Activated CD4-positive, alpha-beta T cell treated with anti-CD3 and anti-CD28 coated beads, Interleukin-10, Interleukin-2, amounts not matched to agents 100 ng/mL and 50 ng/mL, durations not matched to agents 16 hours and 8 hours (primary cell): ENCODE results near the gene DPYSL3.
"Not testable (repeated sequence)": the region's sequence is repeated elsewhere in the genome, so short reads cannot be mapped to it uniquely, and the experiment has no call there.

Experiments used
- DNase-seq: peaks from one replicate; pipeline ENCODE4 v3.0.0-alpha.2; 2020

The DPYSL3 gene

GRCh38 chr5:147509710-147510651 lies at the start of gene DPYSL3:
DPYSL3 (minus strand) TSS chr5:147510068; CDS start chr5:147509858, 210 bp downstream.
- DNase-seq: peak; percentile 16

GRCh38 chr5:147558826-147559225 lies 49.0 kb upstream of the DPYSL3 start:
- DNase-seq: peak; percentile 1

GRCh38 chr5:147557876-147558745 lies 48.2 kb upstream of the DPYSL3 start:
- DNase-seq: no peak

GRCh38 chr5:147555176-147555575 lies 45.3 kb upstream of the DPYSL3 start:
- DNase-seq: no peak

DNA sequence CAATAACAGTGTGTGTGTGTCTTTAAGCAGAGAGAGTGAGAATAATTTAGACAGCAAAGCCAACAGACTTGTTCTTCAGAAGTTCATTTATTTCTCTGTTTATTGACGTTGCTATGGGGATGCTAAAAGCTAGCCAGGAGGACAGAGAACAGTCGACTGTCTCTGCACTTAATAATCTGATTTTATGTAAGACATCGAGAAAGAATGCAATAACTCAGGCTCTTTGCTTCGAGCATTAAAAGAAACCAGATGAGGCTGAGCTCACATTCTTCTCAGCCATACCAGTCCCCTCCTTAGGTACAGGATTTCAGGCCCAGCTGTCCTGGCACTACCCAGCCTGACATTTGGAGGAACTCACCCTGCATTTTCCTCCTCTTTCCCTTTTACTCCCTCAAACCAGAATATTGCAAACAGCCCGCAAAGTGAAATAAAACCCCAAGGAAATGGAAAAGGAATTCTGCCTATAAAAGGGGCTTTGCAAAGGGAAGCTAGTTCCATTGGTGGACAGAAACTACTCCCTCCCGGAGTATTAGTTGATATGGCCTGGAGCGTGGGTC lies 44.5 kb upstream of the DPYSL3 start:
- no peak for DNase-seq

GRCh38 chr5:147553817-147554216 lies 43.9 kb upstream of the DPYSL3 start:
- DNase-seq: not testable (repeated sequence)

DNA sequence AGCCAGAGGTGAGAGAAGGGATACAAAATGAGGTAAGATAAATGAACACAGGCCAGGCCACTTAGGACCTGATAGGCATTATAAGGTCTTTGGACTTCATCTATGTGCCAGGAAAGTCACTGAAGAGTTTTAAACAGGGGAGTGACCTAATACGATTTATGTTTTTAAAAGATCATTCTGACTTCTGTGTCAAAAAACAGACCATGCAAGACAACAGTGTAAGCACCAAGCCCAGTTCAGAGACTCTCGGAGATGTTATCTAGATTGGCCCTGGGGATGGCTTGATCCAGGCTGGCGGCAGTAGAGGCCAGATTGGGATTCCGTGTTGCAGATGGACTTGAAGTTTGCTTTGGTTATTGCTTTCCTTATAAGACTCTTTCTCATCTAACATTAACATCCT lies 43.0 kb upstream of the DPYSL3 start:
- no peak for DNase-seq

- no peak for DNase-seq
Measured at GRCh38 chr5:147551677-147552076, 41.8 kb upstream of the DPYSL3 start.

GRCh38 chr5:147547730-147548129 lies 37.9 kb upstream of the DPYSL3 start:
- DNase-seq: no peak

DNA sequence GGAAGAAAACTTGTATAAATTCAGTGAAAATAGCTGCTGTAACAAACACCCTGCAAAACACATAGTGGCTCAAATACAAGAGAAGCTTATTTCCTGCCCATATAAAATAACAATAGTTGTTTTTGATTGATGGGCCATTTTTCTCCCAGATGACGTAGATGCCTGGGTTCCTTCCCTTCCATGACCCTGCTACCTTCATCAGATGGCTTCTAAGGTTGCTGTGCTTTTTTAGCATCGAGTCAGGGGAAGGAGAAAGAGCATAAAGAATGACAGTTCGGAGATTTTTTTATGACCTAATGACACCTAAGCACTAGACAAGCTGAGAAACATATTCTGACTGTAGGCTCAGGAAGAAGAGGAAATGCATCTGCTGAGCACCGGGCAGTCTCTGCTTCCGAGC lies 34.7 kb upstream of the DPYSL3 start:
- DNase-seq: no peak

GRCh38 chr5:147539053-147539452 lies 29.2 kb upstream of the DPYSL3 start:
- no peak for DNase-seq

DNA sequence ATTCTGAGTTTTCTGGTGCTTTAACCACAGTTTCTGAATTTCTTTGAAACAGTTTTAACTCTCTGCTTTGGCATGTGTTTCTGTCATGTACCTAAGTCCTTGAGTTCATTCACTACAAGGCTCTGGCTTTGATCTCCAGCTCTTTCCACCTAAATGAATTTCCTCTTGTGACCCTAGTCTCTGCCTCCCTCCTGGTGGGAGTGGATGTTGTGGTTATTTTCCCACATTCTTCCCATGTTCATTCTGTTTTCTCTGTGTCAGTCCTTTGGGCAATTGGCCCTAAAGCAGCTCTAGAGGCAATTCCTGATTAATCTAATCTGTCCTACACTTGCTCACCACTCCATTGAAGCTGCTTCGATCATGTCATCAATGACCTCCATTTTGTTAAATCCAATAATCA lies 28.4 kb upstream of the DPYSL3 start:
- no peak for DNase-seq

DNA sequence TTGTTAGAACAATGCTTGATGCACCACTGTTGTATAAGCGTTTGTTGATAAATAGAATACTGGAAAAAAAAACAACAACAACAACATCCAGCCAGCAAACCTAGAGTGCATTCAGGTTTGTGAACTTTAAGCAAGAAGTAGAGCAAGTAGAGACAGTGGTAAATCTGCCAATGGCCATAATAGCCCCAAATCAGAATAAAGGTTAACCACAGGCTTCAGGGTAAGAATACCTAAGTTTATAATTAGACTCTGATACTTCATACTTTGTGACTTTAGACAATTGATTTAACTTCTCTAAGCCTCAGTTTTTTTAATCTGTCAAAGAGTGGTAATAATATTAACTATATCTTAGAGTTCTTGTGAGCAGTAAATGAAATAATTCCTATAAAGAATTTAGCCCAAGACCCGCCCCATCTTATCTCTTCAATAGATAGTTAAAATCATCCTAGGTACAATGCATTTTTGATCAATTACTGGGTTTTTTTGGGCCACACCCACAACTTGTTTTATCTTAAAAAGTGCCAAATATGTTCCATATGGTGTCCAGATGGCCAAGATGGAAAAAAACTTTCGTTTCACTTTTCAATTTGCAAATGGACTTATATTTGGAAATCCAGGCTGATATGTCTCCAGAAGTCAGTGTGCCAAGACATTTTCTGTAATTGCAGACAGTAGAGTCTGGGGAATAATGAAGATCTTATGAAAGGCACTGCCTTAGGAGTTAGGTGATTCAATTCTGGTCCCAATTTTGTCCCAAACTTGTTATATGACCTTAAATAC lies 24.5 kb upstream of the DPYSL3 start:
- DNase-seq: no peak

- DNase-seq: no peak
Measured at GRCh38 chr5:147532156-147532555, 22.3 kb upstream of the DPYSL3 start.

DNA sequence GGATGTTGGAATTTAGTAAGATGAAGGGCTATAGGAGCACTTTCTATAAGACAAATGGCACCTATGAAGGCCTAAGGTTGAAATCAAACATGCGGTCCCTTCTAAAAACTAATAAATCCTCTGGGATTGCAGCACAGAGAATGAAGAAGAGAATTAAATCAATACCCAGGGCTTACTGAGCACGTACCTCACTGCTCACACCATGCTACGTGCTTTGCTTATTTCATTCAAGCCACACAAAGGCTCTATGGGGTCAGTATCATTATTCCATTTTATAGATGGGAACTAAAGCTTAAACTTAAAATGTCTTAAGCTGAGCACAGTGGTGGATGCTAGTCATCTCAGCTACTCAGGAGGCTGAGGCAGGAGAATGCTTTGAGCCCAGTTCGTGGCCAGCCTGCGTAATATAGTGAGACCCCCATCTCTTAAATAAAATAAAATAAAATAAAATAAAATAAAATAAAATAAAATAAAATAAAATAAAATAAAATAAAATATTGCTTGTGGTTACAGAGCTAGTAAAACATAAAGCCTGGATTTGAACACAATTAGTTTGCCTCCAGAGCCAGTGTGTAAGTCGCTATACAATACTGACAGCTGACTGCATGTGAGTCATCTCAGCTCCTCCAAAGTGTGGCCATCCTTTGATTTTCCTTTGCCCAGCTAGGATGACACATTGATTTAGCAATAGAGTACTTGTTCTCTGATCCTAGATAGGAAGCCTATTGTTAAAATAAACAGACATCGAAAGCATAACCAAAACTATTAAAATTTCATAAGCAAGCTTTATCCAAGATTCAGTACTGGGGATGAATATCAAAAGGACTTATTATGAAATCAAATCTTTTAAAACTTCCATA lies 20.9 kb upstream of the DPYSL3 start:
- DNase-seq: no peak

GRCh38 chr5:147523069-147523468 lies 13.2 kb upstream of the DPYSL3 start:
- DNase-seq: no peak

- DNase-seq: no peak
Measured at GRCh38 chr5:147522435-147522834, 12.6 kb upstream of the DPYSL3 start.

GRCh38 chr5:147520450-147520849 lies 10.6 kb upstream of the DPYSL3 start:
- no peak for DNase-seq

DNA sequence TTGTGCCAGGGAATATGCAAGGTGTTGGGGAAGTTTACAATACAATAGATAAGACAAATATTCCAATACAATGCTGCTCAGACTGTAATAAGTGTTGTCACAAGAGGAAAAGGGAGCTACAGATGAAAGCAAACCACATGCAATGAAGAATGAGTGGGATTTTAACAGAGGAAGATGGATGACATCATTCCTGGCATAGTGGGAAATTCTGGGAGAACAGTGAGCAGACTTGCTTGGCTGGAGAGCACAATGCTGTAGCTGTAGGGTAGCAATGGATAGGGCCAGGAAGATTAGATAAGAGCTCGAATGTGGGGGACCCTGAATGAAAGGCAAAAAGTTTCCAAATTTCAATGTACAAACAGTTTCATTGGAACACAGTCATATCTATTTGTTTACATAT lies 9.5 kb upstream of the DPYSL3 start:
- DNase-seq: no peak

- DNase-seq: no peak
Measured at GRCh38 chr5:147517383-147517782, 7.5 kb upstream of the DPYSL3 start.

DNA sequence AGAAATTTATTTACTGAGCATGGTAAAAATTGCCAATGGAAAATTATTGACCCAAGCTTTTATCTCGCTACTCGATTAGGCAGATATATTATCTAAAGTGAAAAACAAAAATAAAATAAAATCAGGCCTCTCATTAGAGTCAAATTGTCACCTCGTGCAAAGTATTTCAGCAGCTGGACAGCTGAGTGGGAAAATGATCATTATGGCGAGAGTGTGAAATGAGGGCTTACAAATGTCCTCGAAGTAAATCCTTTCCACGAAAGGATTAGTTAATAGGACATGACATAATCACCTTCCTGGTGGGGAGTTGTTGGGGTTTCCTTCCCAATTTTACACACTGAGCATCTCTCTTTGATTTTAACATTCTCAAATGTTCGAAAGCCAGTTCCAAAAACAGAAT lies 5.4 kb upstream of the DPYSL3 start:
- DNase-seq: no peak
